ENCODE results near the gene PLGRKT. TPM values are rescaled to one million over a fixed set of nuclear protein-coding genes. Genes with fewer than 3 reads are reported as not detected.

Gene PLGRKT
- total and polyA plus RNA-seq, 2 experiments from 2014 or later = 13.1 to 31.5 TPM

- Histone ChIP-seq H3K9me2 (ENCODE audit: insufficient read depth) (no peaks in the 10 kb centered on the region), H3K36me3 (ENCODE audit: insufficient read depth) (no peaks in the 10 kb centered on the region), H2AFZ (no peak overlapping the region), H3K27ac (ENCODE audit: low read depth) (no peak overlapping the region), H3K4me3 (peak overlapping the region; percentile 48), H4K20me1 (replicated peaks; ENCODE audit: insufficient read depth) (no peaks in the 10 kb centered on the region), H3K4me1 (ENCODE audit: insufficient read depth) (0 out of 2 replicates have a peak, but pooled peaks cover 4% of the 10 kb centered on the region), H3K79me2 (replicated peaks; ENCODE audit: insufficient read depth) (no peaks in the 10 kb centered on the region), H3K27me3 (ENCODE audit: insufficient read depth) (no peaks in the 10 kb centered on the region), H3K4me2 (peak overlapping the region; percentile 57), H3F3A (replicated peaks; ENCODE audit: low read depth) (no peaks in the 10 kb centered on the region)
- Mint-ChIP-seq H3K27ac (no peak overlapping the region), H3K4me3 (peak overlapping the region; percentile 75), H3K36me3 (ENCODE audit: low read depth) (no peaks in the 10 kb centered on the region), H3K4me1 (peaks cover 2% of the 10 kb centered on the region; the same call in 1 of the 3 replicates), H3K27me3 (ENCODE audit: insufficient read depth, low read depth, poor library complexity) (peaks cover 3% of the 10 kb centered on the region), H3K9me3 (no peaks in the 10 kb centered on the region)
- no peak for ATAC-seq
- TF ChIP-seq ZNF331 (CRISPR knock-in tag; IDR thresholded peaks at IDR 0.05; ENCODE audit: low read depth) = no peak
- no peak for TF ChIP-seq NANOG (IDR thresholded peaks at IDR 0.05; ENCODE audit: borderline replicate concordance)
- no peak for TF ChIP-seq STAT1 (IDR thresholded peaks at IDR 0.05; ENCODE audit: unreplicated experiment)
- no peak for TF ChIP-seq CTCF (conservative IDR thresholded peaks at IDR 0.05; ENCODE audit: low read depth in 2 of 2)
- TF ChIP-seq, protein P1, sequence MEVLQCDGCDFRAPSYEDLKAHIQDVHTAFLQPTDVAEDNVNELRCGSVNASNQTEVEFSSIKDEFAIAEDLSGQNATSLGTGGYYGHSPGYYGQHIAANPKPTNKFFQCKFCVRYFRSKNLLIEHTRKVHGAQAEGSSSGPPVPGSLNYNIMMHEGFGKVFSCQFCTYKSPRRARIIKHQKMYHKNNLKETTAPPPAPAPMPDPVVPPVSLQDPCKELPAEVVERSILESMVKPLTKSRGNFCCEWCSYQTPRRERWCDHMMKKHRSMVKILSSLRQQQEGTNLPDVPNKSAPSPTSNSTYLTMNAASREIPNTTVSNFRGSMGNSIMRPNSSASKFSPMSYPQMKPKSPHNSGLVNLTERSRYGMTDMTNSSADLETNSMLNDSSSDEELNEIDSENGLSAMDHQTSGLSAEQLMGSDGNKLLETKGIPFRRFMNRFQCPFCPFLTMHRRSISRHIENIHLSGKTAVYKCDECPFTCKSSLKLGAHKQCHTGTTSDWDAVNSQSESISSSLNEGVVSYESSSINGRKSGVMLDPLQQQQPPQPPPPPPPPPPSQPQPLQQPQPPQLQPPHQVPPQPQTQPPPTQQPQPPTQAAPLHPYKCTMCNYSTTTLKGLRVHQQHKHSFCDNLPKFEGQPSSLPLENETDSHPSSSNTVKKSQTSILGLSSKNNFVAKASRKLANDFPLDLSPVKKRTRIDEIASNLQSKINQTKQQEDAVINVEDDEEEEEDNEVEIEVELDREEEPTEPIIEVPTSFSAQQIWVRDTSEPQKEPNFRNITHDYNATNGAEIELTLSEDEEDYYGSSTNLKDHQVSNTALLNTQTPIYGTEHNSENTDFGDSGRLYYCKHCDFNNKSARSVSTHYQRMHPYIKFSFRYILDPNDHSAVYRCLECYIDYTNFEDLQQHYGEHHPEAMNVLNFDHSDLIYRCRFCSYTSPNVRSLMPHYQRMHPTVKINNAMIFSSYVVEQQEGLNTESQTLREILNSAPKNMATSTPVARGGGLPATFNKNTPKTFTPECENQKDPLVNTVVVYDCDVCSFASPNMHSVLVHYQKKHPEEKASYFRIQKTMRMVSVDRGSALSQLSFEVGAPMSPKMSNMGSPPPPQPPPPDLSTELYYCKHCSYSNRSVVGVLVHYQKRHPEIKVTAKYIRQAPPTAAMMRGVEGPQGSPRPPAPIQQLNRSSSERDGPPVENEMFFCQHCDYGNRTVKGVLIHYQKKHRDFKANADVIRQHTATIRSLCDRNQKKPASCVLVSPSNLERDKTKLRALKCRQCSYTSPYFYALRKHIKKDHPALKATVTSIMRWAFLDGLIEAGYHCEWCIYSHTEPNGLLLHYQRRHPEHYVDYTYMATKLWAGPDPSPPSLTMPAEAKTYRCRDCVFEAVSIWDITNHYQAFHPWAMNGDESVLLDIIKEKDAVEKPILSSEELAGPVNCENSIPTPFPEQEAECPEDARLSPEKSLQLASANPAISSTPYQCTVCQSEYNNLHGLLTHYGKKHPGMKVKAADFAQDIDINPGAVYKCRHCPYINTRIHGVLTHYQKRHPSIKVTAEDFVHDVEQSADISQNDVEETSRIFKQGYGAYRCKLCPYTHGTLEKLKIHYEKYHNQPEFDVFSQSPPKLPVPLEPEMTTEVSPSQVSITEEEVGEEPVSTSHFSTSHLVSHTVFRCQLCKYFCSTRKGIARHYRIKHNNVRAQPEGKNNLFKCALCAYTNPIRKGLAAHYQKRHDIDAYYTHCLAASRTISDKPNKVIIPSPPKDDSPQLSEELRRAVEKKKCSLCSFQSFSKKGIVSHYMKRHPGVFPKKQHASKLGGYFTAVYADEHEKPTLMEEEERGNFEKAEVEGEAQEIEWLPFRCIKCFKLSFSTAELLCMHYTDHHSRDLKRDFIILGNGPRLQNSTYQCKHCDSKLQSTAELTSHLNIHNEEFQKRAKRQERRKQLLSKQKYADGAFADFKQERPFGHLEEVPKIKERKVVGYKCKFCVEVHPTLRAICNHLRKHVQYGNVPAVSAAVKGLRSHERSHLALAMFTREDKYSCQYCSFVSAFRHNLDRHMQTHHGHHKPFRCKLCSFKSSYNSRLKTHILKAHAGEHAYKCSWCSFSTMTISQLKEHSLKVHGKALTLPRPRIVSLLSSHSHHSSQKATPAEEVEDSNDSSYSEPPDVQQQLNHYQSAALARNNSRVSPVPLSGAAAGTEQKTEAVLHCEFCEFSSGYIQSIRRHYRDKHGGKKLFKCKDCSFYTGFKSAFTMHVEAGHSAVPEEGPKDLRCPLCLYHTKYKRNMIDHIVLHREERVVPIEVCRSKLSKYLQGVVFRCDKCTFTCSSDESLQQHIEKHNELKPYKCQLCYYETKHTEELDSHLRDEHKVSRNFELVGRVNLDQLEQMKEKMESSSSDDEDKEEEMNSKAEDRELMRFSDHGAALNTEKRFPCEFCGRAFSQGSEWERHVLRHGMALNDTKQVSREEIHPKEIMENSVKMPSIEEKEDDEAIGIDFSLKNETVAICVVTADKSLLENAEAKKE (CRISPR knock-in tag; IDR thresholded peaks at IDR 0.05) = no peak
- no peak for TF ChIP-seq JUNB (IDR thresholded peaks at IDR 0.05; ENCODE audit: unreplicated experiment)
- no peak for TF ChIP-seq ETS1 (IDR thresholded peaks at IDR 0.05)
- TF ChIP-seq EZH2 (IDR thresholded peaks at IDR 0.05; ENCODE audit: low read depth, unreplicated experiment) = no peak
- DNase-seq (ENCODE audit: low spot score) = no peak
These were observed 12.0 kb upstream of the PLGRKT start for GRCh38 chr9:5449521-5450358.
